CD14-positive monocyte (primary cell): ENCODE results near the gene PLEKHA7. TPM values are rescaled to one million over a fixed set of nuclear protein-coding genes. Genes with fewer than 3 reads are reported as not detected.
"Not testable (repeated sequence)": the region's sequence is repeated elsewhere in the genome, so short reads cannot be mapped to it uniquely, and the experiment has no call there.

ENCODE experiments used
- DNase-seq, 3 donors: peaks; one replicate each; pipeline ENCODE4 v3.0.0-alpha.2; 2011 to 2022
- H2AFZ ChIP-seq: 2 replicates; pipeline ENCODE4 v1.6.0; 2012; ENCODE audit warnings: mild to moderate bottlenecking, low read depth, low read length, inconsistent platforms; ENCODE audit not compliant: insufficient read depth, poor library complexity, severe bottlenecking
- H3K27ac ChIP-seq, 2 donors: 1 replicate in 1 of 2; 2 replicates in 1 of 2; pipeline ENCODE4 v1.5.1; 2012 to 2013; ENCODE audit warnings: low read length in 2 of 2, control low read depth in 1 of 2, inconsistent platforms in 1 of 2, low read depth in 1 of 2, mild to moderate bottlenecking in 1 of 2
- H3K27me3 ChIP-seq, 2 donors: one replicate each; pipeline versions ENCODE4 v1.6.0 to v1.6.1; 2011 to 2013; ENCODE audit warnings: low read length in 2 of 2; ENCODE audit not compliant: control insufficient read depth in 2 of 2, insufficient read depth in 2 of 2
- H3K36me3 ChIP-seq, 2 donors: replicated peaks in 1 of 2; 1 replicate in 1 of 2; 2 replicates in 1 of 2; pipeline versions ENCODE4 v1.5.1 to v1.6.1; 2012 to 2013; ENCODE audit warnings: low read length in 2 of 2, control low read depth in 1 of 2, inconsistent platforms in 1 of 2, mild to moderate bottlenecking in 1 of 2; ENCODE audit not compliant: insufficient read depth in 2 of 2, control insufficient read depth in 1 of 2
- H3K4me1 ChIP-seq, 2 donors: 1 replicate in 1 of 2; 2 replicates in 1 of 2; pipeline versions ENCODE4 v1.5.1 to v1.6.1; 2012 to 2013; ENCODE audit warnings: low read length in 2 of 2, control low read depth in 1 of 2, inconsistent platforms in 1 of 2, mild to moderate bottlenecking in 1 of 2, moderate library complexity in 1 of 2; ENCODE audit not compliant: insufficient read depth in 2 of 2, control insufficient read depth in 1 of 2
- H3K4me2 ChIP-seq: replicated peaks from 2 replicates; pipeline ENCODE3; 2012; ENCODE audit warnings: low read length, moderate library complexity, mild to moderate bottlenecking; ENCODE audit not compliant: poor library complexity, severe bottlenecking; ENCODE audit errors: extremely low read depth
- H3K4me3 ChIP-seq, 3 experiments: fragments of 200-600 bp in 1 of 3; sonication (generic) in 1 of 3; replicated peaks in 1 of 3; 1 replicate in 2 of 3; 2 replicates in 1 of 3; pipeline ENCODE4 v1.5.1; 2011 to 2013; ENCODE audit warnings: low read length in 3 of 3, mild to moderate bottlenecking in 3 of 3, control low read depth in 2 of 3, low read depth in 2 of 3, inconsistent platforms in 1 of 3, moderate library complexity in 1 of 3
- H3K79me2 ChIP-seq: 2 replicates; pipeline ENCODE4 v1.6.0; 2012; ENCODE audit warnings: mild to moderate bottlenecking, control low read depth, inconsistent platforms, low read length, moderate library complexity; ENCODE audit not compliant: insufficient read depth
- H3K9ac ChIP-seq: 2 replicates; pipeline ENCODE4 v1.6.0; 2017; ENCODE audit warnings: low read length, mild to moderate bottlenecking; ENCODE audit not compliant: insufficient read depth, poor library complexity, severe bottlenecking
- H3K9me3 ChIP-seq, 2 donors: replicated peaks in 1 of 2; 1 replicate in 1 of 2; 2 replicates in 1 of 2; pipeline versions ENCODE4 v1.5.1 to v1.6.1; 2012 to 2013; ENCODE audit warnings: low read length in 2 of 2, control low read depth in 1 of 2; ENCODE audit not compliant: control insufficient read depth in 1 of 2, insufficient read depth in 1 of 2
- H4K20me1 ChIP-seq: 2 replicates; pipeline ENCODE4 v1.6.0; 2012; ENCODE audit warnings: mild to moderate bottlenecking, low read length, control low read depth, moderate library complexity; ENCODE audit not compliant: insufficient read depth
- H3K27ac Mint-ChIP-seq, 7 donors: one replicate each; pipeline ENCODE4 v1.8.0; 2020; ENCODE audit warnings: mild to moderate bottlenecking in 7 of 7, mixed read lengths in 7 of 7, moderate library complexity in 6 of 7, inconsistent platforms in 2 of 7
- H3K27me3 Mint-ChIP-seq, 3 donors: one replicate each; pipeline ENCODE4 v1.8.0; 2021 to 2022; ENCODE audit warnings: low read depth in 3 of 3, mild to moderate bottlenecking in 3 of 3, mixed read lengths in 3 of 3, moderate library complexity in 3 of 3, inconsistent platforms in 1 of 3
- H3K36me3 Mint-ChIP-seq, 2 donors: one replicate each; pipeline ENCODE4 v1.8.0; 2020; ENCODE audit warnings: mixed read lengths in 2 of 2, inconsistent platforms in 1 of 2, mild to moderate bottlenecking in 1 of 2
- H3K4me1 Mint-ChIP-seq: one replicate; pipeline ENCODE4 v1.8.0; 2020; ENCODE audit warnings: mild to moderate bottlenecking, mixed read lengths
- H3K4me3 Mint-ChIP-seq, 2 donors: one replicate each; pipeline ENCODE4 v1.8.0; 2020; ENCODE audit warnings: mild to moderate bottlenecking in 2 of 2, mixed read lengths in 2 of 2, moderate library complexity in 1 of 2
- H3K9me3 Mint-ChIP-seq, 7 donors: one replicate each; pipeline ENCODE4 v1.8.0; 2020 to 2022; ENCODE audit warnings: mixed read lengths in 7 of 7, mild to moderate bottlenecking in 6 of 7, moderate library complexity in 6 of 7, inconsistent platforms in 2 of 7
- CTCF ChIP-seq: fragments of 200-600 bp; IDR thresholded peaks from one replicate; pipeline ENCODE4 v1.8.0; 2022; ENCODE audit warnings: antibody characterized with exemption, mild to moderate bottlenecking
- WGBS: methylation state at CpG from one replicate; pipeline ENCODE4 v1.1.5; 2013; ENCODE audit warnings: missing lambda C conversion rate; ENCODE audit not compliant: insufficient coverage; 5-methylcytosine and 5-hydroxymethylcytosine counted together
- intact Hi-C, 2 donors: fragments of 100-400 bp; cut with micrococcal nuclease; formaldehyde crosslinking; loops; one replicate each; pipeline versions ENCODE4 v1.15.0 to v1.15.1; 2023
- polyA plus RNA-seq, 3 donors: library from polyadenylated mRNA; depleted of rRNA in 1 of 3; unstranded in 2 of 3; stranded (reverse) in 1 of 3; fragments of 300-500 nt in 2 of 3; fragments of >200 nt in 1 of 3; fragmentation: Illumina TruSeq in 2 of 3; gene quantifications; 1 replicate in 2 of 3; 2 replicates in 1 of 3; pipeline ENCODE4 v1.2.3, GENCODE V29; 2012 to 2021

The PLEKHA7 gene
- polyA plus RNA-seq, 3 donors: 0.05 to 0.92 (median 0.22) TPM

- Histone ChIP-seq H3K27ac (no peak overlapping the region), H3K36me3 (no peaks in the 10 kb centered on the region), H4K20me1 (no peaks in the 10 kb centered on the region), H3K9me3 (no peaks in the 10 kb centered on the region), H2AFZ (no peak overlapping the region), H3K4me2 (no peak overlapping the region), H3K4me3 (no peak overlapping the region), H3K4me1 (no peaks in the 10 kb centered on the region), H3K79me2 (no peaks in the 10 kb centered on the region), H3K27me3 (no peaks in the 10 kb centered on the region), H3K9ac (no peak overlapping the region)
- no peaks in the 10 kb centered on the region for H3K36me3 Mint-ChIP-seq
- TF ChIP-seq CTCF: no peak
- no peak for DNase-seq
- no peak overlapping the region for H3K4me3 Mint-ChIP-seq
- H3K9me3 Mint-ChIP-seq: peaks cover 0 to 1% (median 0%) of the 10 kb centered on the region in 7 donors
- intact Hi-C loops: no loop called here
- no peak overlapping the region for H3K27ac Mint-ChIP-seq
- no peaks in the 10 kb centered on the region for H3K4me1 Mint-ChIP-seq
- 100% methylated on average over 1 of the region's 3 CpGs for WGBS
- H3K27me3 Mint-ChIP-seq: peaks cover 0 to 6% (median 1%) of the 10 kb centered on the region in 3 donors
Measured at GRCh38 chr11:17001806-17002205, 12.4 kb downstream of the PLEKHA7 start.

- Mint-ChIP-seq H3K36me3 (no peaks in the 10 kb centered on the region), H3K9me3 (peaks cover 0 to 1% (median 0%) of the 10 kb centered on the region in 7 donors), H3K4me3 (no peak overlapping the region), H3K27ac (peak overlapping the region in 1 of 7 donors; percentile 5), H3K4me1 (no peaks in the 10 kb centered on the region), H3K27me3 (peaks cover 0 to 6% (median 1%) of the 10 kb centered on the region in 3 donors)
- Histone ChIP-seq H3K27ac (no peak overlapping the region), H3K79me2 (no peaks in the 10 kb centered on the region), H3K27me3 (no peaks in the 10 kb centered on the region), H3K4me2 (no peak overlapping the region), H3K36me3 (no peaks in the 10 kb centered on the region), H3K9ac (no peak overlapping the region), H4K20me1 (no peaks in the 10 kb centered on the region), H3K4me3 (no peak overlapping the region), H3K4me1 (no peaks in the 10 kb centered on the region), H2AFZ (no peak overlapping the region), H3K9me3 (no peaks in the 10 kb centered on the region)
- no peak for DNase-seq
- WGBS: no CpG with 5 or more reads among the region's 2 CpGs
- intact Hi-C loops: no loop called here
- TF ChIP-seq CTCF: no peak
Measured at GRCh38 chr11:17000987-17001386, 13.2 kb downstream of the PLEKHA7 start.

GRCh38 chr11:17000253-17000652 is 14.0 kb downstream of the PLEKHA7 start:
- DNase-seq, H3K4me1 Mint-ChIP-seq, H3K4me3 ChIP-seq, H3K27me3 Mint-ChIP-seq, H3K4me3 Mint-ChIP-seq, H3K27me3 ChIP-seq, intact Hi-C loops, H3K79me2 ChIP-seq, H3K4me1 ChIP-seq, H3K27ac ChIP-seq, H3K9me3 Mint-ChIP-seq, H4K20me1 ChIP-seq, H2AFZ ChIP-seq, H3K4me2 ChIP-seq, H3K36me3 Mint-ChIP-seq, H3K36me3 ChIP-seq, H3K9me3 ChIP-seq, H3K27ac Mint-ChIP-seq, H3K9ac ChIP-seq: not testable (repeated sequence)
- no CpG with 5 or more reads among the region's 1 CpG for WGBS
